ENCODE measurements around the gene DUOXA1. TPM values are rescaled to one million over a fixed set of nuclear protein-coding genes. Genes with fewer than 3 reads are reported as not detected.
"Not testable (repeated sequence)": the region's sequence is repeated elsewhere in the genome, so short reads cannot be mapped to it uniquely, and the experiment has no call there.

Gene DUOXA1
- total RNA-seq, 2 experiments from 2014 or later = 0.68 TPM; not detected in 1

GRCh38 chr15:45093013-45093412, 36.7 kb downstream of the DUOXA1 start:
- Mint-ChIP-seq H3K27ac (no peak overlapping the region), H3K36me3 (no peaks in the 10 kb centered on the region), H3K9me3 (no peaks in the 10 kb centered on the region), H3K27me3 (peaks cover 8% of the 10 kb centered on the region), H3K4me3 (no peak overlapping the region), H3K4me1 (no peaks in the 10 kb centered on the region)
- POLR2A ChIA-PET = no interaction called here
- ATAC-seq (ENCODE audit: low read depth) = no peak
- DNase-seq = no peak

GRCh38 chr15:45091576-45091975, 38.1 kb downstream of the DUOXA1 start:
- Mint-ChIP-seq H3K4me1 (no peaks in the 10 kb centered on the region), H3K27ac (no peak overlapping the region), H3K36me3 (no peaks in the 10 kb centered on the region), H3K27me3 (peaks cover 15% of the 10 kb centered on the region), H3K9me3 (no peaks in the 10 kb centered on the region), H3K4me3 (no peak overlapping the region)
- ATAC-seq (ENCODE audit: low read depth) = no peak
- no peak for DNase-seq
- POLR2A ChIA-PET = no interaction called here

GRCh38 chr15:45091161-45091560, 38.5 kb downstream of the DUOXA1 start:
- DNase-seq (no peak), ATAC-seq (ENCODE audit: low read depth) (no peak)
- H3K4me1 Mint-ChIP-seq = no peaks in the 10 kb centered on the region
- no peak overlapping the region for H3K4me3 Mint-ChIP-seq
- POLR2A ChIA-PET = no interaction called here
- H3K27ac Mint-ChIP-seq = no peak overlapping the region
- no peaks in the 10 kb centered on the region for H3K36me3 Mint-ChIP-seq
- peaks cover 15% of the 10 kb centered on the region for H3K27me3 Mint-ChIP-seq
- H3K9me3 Mint-ChIP-seq = no peaks in the 10 kb centered on the region

DNA sequence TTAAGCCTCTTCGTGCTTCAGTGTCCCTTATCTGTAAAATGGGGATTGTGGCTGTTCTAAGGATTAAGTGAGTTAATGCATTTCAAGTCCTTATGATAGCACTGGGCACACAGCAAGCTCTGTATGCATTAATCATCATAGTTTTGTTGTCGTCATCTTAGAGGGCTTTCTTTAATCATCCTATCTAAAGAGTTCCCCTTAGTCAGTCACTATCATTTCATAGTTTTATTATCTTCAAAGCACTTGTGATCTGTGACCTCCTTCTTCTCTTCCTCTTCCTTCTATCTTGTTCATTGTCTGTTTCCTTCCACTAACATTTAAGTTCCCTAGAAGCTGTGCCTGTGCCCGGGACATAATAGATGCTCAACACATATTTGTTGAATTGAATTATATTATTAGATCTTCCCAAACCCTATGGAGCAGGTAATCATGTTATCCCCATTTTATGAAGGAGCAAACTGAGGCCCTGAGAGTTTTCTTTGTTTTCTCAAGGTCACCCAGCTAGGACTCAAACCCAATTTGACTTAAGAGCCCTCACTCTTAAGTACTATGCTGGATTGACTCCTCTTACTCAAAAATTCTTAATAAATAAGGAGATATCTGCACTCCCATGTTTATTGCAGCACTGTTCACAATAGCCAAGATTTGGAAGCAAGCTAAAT, 39.8 kb downstream of the DUOXA1 start:
- ATAC-seq (ENCODE audit: low read depth) (no peak), DNase-seq (no peak)
- H3K36me3 Mint-ChIP-seq = no peaks in the 10 kb centered on the region
- H3K4me1 Mint-ChIP-seq = no peaks in the 10 kb centered on the region
- POLR2A ChIA-PET = no interaction called here
- no peak overlapping the region for H3K27ac Mint-ChIP-seq
- H3K4me3 Mint-ChIP-seq = no peak overlapping the region
- H3K27me3 Mint-ChIP-seq = peaks cover 15% of the 10 kb centered on the region
- H3K9me3 Mint-ChIP-seq = no peaks in the 10 kb centered on the region

DNA sequence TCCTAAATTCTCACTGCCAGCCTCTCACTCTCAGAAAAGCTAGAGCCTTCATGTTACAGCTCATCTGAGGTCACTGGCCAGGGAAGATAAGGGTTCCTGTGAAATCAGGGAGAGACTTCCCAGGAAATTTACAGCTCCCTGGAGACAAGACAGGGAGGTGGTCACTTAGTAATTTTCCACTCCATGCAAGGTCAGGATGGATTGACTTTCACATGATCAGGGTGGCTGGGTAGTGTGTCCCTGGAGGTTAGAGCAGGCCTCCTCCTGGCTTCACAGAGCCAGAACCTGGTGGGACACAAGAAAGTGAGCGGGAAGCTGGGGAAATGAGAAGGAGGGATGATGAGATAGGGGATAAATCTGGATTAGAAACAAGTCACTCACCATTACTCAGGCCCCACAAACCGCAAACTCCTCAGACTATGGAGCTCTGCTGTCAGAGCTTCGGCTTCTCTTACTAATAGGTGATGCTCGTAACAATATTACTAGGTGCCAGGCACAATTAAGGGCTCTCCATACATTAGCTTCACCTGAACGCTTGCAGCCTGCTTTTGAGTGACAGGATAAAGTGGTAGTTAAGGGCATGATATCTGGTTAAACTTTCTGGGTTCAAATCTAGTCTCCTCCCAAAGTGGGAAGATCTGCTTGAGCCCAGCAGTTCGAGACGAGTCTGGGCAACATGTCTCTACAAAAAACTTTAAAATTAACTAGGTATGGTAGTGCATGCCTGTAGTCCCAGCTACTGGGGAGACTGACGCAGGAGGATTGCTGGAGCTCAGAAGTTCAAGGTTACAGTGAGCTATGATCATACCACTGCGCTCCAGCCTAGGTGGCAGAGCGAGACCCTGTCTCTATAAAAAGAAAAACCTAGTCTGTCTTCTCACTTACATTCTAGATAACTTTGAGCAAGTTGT, 40.6 kb downstream of the DUOXA1 start:
- DNase-seq (no peak), ATAC-seq (ENCODE audit: low read depth) (no peak)
- Mint-ChIP-seq H3K4me1 (no peaks in the 10 kb centered on the region), H3K27me3 (peaks cover 18% of the 10 kb centered on the region), H3K36me3 (no peaks in the 10 kb centered on the region), H3K27ac (no peak overlapping the region), H3K4me3 (no peak overlapping the region), H3K9me3 (no peaks in the 10 kb centered on the region)
- POLR2A ChIA-PET = no interaction called here

DNA sequence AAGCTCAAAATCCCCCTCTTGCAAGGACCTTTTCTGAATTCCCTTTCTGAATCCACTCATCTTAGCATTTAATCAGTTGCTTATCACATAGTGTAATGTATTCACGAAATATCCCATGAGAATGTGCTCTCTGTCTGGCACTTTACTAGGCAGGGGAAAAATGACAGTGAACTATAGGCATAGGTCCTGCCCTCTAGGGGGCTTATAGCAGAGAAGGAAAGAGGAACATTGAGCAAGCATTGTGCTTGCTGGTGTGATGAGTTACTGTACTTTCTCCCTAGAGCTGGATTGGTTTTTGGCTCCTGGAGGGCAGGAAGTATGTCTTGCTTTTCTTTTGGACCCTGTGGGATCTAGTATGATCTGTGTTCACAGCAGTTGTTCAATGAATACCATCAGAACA, 42.2 kb downstream of the DUOXA1 start:
- no peak for DNase-seq
- H3K4me3 Mint-ChIP-seq = no peak overlapping the region
- no peaks in the 10 kb centered on the region for H3K36me3 Mint-ChIP-seq
- ATAC-seq (ENCODE audit: low read depth) = no peak
- peaks cover 26% of the 10 kb centered on the region for H3K27me3 Mint-ChIP-seq
- H3K27ac Mint-ChIP-seq = no peak overlapping the region
- no peaks in the 10 kb centered on the region for H3K4me1 Mint-ChIP-seq
- POLR2A ChIA-PET = no interaction called here
- no peaks in the 10 kb centered on the region for H3K9me3 Mint-ChIP-seq

- no peaks in the 10 kb centered on the region for H3K36me3 Mint-ChIP-seq
- no peaks in the 10 kb centered on the region for H3K4me1 Mint-ChIP-seq
- DNase-seq = no peak
- no peaks in the 10 kb centered on the region for H3K9me3 Mint-ChIP-seq
- POLR2A ChIA-PET = no interaction called here
- ATAC-seq (ENCODE audit: low read depth) = no peak
- no peak overlapping the region for H3K27ac Mint-ChIP-seq
- H3K4me3 Mint-ChIP-seq = no peak overlapping the region
- peaks cover 18% of the 10 kb centered on the region for H3K27me3 Mint-ChIP-seq
Observed at GRCh38 chr15:45084163-45084562, 45.5 kb downstream of the DUOXA1 start.

- no peak overlapping the region for H3K27ac Mint-ChIP-seq
- H3K4me1 Mint-ChIP-seq = no peaks in the 10 kb centered on the region
- peaks cover 18% of the 10 kb centered on the region for H3K27me3 Mint-ChIP-seq
- no peak for ATAC-seq (ENCODE audit: low read depth)
- no peak overlapping the region for H3K4me3 Mint-ChIP-seq
- no peaks in the 10 kb centered on the region for H3K9me3 Mint-ChIP-seq
- no peak for DNase-seq
- POLR2A ChIA-PET = no interaction called here
- no peaks in the 10 kb centered on the region for H3K36me3 Mint-ChIP-seq
Observed at GRCh38 chr15:45083223-45083622, 46.5 kb downstream of the DUOXA1 start.

DNA sequence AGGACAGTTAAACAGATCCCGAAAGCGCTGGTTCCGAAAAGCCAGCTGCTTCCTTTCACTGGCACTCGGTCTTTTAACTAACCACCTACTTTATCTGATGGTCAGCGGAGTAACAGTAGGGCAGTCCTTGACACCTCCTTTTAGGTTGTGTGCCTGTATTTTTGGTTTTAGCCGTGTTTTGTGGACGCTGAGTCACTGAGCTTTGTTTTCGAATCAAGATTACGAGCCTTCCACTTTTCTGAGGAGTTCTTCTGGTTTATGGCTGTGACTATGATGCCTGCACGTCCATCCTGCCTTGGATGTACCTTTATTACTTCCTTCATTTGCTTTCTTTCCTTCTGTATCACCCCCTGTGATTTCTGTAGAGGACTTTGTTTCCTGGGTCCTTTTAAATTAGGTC, 47.3 kb downstream of the DUOXA1 start:
- H3K4me1 Mint-ChIP-seq; H3K36me3 Mint-ChIP-seq; H3K27ac Mint-ChIP-seq; DNase-seq; H3K4me3 Mint-ChIP-seq; POLR2A ChIA-PET; ATAC-seq (ENCODE audit: low read depth); H3K9me3 Mint-ChIP-seq: not testable (repeated sequence)
- H3K27me3 Mint-ChIP-seq = peaks cover 17% of the 10 kb centered on the region

DNA sequence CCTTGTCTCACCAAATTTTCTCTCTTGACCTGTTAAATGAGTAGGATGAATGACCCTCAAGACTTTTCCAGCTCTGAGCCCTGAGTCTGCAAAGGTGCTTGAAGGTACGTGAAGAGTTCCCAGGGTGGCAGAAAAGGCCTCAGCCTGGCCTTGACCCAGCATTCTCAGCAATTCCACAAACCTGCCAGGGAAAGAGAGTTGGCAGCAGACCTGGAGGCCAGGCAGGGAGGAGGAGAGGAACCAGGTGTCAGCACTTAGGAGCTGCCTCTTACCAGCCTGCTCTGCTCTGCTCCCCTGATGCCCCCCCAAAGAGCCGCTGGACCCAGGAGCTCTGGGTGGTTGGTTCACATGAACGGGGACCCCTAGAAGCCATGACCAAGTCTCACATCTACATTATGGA, 49.1 kb downstream of the DUOXA1 start:
- H3K27ac Mint-ChIP-seq; ATAC-seq (ENCODE audit: low read depth); H3K4me1 Mint-ChIP-seq; H3K9me3 Mint-ChIP-seq; H3K36me3 Mint-ChIP-seq; DNase-seq; H3K4me3 Mint-ChIP-seq; POLR2A ChIA-PET: not testable (repeated sequence)
- peaks cover 11% of the 10 kb centered on the region for H3K27me3 Mint-ChIP-seq

- peaks cover 11% of the 10 kb centered on the region for H3K27me3 Mint-ChIP-seq
- H3K4me3 Mint-ChIP-seq; POLR2A ChIA-PET; ATAC-seq (ENCODE audit: low read depth); DNase-seq; H3K27ac Mint-ChIP-seq; H3K36me3 Mint-ChIP-seq; H3K4me1 Mint-ChIP-seq; H3K9me3 Mint-ChIP-seq: not testable (repeated sequence)
Observed at GRCh38 chr15:45079628-45080246, 49.9 kb downstream of the DUOXA1 start.

DNA sequence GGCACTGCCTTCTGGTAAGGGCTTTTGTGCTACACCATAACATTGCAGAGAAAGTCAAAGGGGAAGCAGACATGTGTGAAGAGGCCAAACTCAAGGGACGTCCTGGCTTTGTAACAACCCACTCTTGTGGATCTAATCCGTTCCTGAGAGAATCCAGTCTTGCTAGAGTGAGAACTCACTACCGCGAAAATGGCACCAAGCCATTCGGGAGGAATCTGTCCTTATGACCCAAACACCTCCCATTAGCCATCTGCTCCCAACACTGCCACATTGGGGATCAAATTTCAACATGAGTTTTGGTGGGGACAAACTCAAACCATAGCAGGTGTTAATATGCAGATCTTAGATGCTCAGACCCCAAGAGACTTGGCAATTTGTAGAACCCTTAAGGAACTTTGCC, 50.5 kb downstream of the DUOXA1 start:
- H3K9me3 Mint-ChIP-seq; H3K4me1 Mint-ChIP-seq; POLR2A ChIA-PET; H3K4me3 Mint-ChIP-seq; DNase-seq; H3K27me3 Mint-ChIP-seq; H3K27ac Mint-ChIP-seq; H3K36me3 Mint-ChIP-seq; ATAC-seq (ENCODE audit: low read depth): not testable (repeated sequence)

DNA sequence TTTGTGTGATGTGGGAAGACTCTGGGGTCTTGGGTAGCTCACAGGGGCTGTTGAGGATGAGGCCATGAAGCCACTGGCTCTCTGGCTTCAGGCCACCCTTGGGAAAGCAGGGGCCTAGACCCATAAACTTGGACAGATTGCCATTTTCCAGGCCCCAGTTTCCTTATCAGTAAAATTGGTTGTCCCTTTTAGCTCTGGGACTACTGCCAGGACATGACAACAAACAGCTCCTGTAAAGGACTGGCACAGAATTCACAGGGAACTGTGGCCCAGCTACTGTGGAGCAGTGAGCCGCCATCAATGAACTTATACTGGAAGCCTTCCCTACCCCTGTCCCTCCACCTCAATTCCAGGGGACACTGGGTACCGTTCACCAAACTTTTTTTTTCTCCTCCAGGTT, 52.3 kb downstream of the DUOXA1 start:
- H3K27me3 Mint-ChIP-seq; H3K36me3 Mint-ChIP-seq; H3K27ac Mint-ChIP-seq; H3K4me1 Mint-ChIP-seq; H3K9me3 Mint-ChIP-seq; H3K4me3 Mint-ChIP-seq; ATAC-seq (ENCODE audit: low read depth); POLR2A ChIA-PET; DNase-seq: not testable (repeated sequence)
